GM18868 (cell line): ENCODE measurements around the gene FAM98C.

Source experiments
- ATAC-seq: cut with Tn5 transposase; IDR thresholded peaks from one replicate; pipeline ENCODE4 v1.9.1; 2021; ENCODE audit warnings: mild to moderate bottlenecking, moderate library complexity; ENCODE audit not compliant: unreplicated experiment

Gene FAM98C

DNA sequence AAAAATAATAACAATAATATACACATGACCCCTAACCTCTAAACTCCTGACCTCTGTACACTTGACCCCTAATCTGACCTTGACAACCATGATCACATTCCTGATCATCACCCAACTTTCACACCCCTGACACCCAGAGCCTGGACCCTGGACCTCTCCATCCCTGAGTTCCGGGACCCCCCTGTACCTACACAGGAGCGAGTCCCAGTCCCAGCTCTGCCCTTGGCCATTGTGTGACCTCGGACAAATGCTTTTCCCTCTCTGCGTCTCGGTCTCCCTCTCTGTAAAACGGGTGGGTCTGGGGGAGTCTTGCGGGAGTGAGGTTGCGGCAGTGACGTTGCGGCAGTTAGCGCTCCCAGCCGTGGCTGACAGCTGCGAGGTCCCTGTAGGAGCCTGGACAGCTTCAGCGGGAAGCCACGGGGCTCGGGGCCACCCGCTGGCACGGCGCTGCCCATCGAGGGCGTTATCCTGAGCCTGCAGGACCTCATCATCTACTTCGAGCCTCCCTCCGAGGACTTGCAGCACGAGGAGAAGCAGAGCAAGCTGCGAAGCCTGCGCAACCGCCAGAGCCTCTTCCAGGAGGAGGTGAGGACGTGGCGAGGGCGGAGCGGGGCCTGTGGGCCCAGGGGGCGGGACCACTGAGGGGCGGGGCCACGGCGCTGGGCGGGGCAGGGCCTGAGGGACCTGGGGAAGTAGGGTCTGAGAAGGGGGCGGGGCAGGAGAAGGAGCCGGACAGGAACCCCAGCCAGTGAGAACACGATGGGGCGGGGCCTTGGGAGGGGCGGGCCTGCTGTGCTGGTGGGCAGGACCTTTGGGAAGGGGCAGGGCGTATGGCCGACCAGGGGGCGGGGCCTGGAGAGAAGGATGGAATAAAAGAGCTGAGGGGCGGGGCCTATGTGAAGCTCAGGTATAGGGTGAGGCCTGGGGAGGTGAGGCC, 49.8 kb downstream of the FAM98C start:
- no peak for ATAC-seq

DNA sequence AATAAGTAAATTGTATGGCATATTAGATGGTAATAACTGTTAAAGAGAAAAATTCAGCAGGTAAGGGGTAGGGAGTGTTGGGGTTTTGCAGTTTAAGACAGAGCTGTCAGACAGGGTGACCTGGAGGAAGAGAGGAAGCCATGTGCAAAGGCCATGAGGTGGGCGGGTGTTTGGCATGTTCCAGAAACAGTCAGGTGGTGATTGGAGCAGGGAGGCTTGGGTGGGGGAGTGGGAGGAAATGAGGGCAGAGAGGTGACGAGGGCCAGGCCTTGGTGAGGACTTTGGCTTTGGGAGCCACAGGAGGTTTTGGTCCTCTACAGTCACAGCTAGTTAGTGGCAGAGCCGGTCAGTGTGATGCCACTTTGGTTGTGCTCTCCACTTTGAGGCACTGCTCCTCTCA, 50.7 kb downstream of the FAM98C start:
- no peak for ATAC-seq

DNA sequence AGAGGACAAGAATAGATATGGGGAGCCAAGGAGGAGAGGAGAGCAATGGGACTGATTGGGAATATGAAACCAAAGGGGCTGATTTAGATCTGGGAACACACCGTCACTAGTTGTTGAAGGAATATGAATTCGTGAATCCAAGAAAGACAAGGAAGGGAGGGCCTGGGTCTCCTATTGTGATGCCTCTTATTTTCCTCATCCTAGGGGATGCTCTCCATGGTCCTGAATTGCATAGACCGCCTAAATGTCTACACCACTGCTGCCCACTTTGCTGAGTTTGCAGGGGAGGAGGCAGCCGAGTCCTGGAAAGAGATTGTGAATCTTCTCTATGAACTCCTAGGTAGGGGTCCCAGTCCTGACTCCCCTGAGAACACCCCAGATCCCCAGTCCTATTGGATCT, 52.1 kb downstream of the FAM98C start:
- no peak for ATAC-seq

DNA sequence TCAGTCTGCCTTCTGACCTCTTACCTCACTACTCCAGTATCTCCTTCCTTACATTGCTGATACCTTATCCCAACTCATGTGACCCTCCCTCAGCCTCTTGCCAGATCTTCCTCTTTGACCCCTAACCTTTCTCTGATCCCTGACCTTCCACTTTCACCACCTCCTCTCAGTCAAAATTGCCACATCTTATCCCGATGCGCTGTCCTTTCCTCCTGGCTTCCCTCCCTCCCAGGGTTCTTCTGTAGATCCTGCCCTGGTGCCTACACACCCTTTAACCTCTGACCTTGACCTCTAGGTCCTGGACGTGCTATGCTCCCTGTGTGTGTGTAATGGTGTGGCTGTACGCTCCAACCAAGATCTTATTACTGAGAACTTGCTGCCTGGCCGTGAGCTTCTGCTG, 54.3 kb downstream of the FAM98C start:
- ATAC-seq = no peak

DNA sequence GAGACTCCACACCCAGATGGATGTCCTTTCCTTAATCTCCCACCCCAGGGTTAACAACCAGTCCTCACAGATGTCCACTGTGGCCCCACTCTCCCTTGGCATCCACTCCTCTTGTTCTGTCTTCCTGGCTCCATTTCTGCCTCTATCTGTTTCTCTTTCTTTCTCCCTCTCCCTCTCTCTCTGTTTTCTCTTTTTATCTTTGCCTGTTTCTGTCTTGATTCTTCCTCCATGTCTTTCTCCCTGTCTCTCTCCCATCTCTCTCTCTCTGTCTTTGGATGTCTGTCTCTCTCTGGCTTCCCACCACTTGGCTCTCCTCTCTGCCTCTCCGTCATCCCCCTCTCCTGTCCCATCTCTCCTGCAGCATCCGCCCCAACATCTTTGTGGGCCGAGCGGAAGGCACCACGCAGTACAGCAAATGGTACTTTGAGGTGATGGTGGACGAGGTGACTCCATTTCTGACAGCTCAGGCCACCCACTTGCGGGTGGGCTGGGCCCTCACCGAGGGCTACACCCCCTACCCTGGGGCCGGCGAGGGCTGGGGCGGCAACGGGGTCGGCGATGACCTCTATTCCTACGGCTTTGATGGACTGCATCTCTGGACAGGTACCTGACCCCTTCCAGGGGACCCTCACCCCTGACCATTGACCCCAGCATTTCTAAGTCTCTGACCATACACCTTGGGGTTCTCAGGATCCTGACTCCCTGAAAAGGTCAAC, 55.0 kb downstream of the FAM98C start:
- no peak for ATAC-seq
